HUES48 (cell line): Measurements from ENCODE around the gene INSR.
"Not testable (repeated sequence)": the region's sequence is repeated elsewhere in the genome, so short reads cannot be mapped to it uniquely, and the experiment has no call there.

ENCODE experiments used
- H3K27ac ChIP-seq: one replicate; pipeline ENCODE4 v1.7.0; 2013; ENCODE audit warnings: low read depth, low read length, inconsistent platforms
- H3K27me3 ChIP-seq: 2 replicates; pipeline ENCODE4 v1.6.1; 2013; ENCODE audit warnings: mild to moderate bottlenecking, low read length; ENCODE audit not compliant: control insufficient read depth, insufficient read depth
- H3K36me3 ChIP-seq: 2 replicates; pipeline ENCODE4 v1.6.1; 2013; ENCODE audit warnings: low read length; ENCODE audit not compliant: control insufficient read depth, insufficient read depth
- H3K4me1 ChIP-seq: 2 replicates; pipeline ENCODE4 v1.6.1; 2013; ENCODE audit warnings: mild to moderate bottlenecking, low read length; ENCODE audit not compliant: control insufficient read depth, insufficient read depth
- H3K4me3 ChIP-seq: 2 replicates; pipeline ENCODE4 v1.5.1; 2013; ENCODE audit warnings: mild to moderate bottlenecking, low read depth, low read length
- H3K9ac ChIP-seq: 2 replicates; pipeline ENCODE4 v1.6.1; 2013; ENCODE audit warnings: mild to moderate bottlenecking, low read depth, low read length, moderate library complexity
- H3K9me3 ChIP-seq: 2 replicates; pipeline ENCODE4 v1.6.1; 2013; ENCODE audit warnings: low read length; ENCODE audit not compliant: control insufficient read depth, insufficient read depth

The INSR gene

GRCh38 chr19:7326105-7326877 is 32.1 kb upstream of the INSR start:
- Histone ChIP-seq H3K9ac (no peak overlapping the region), H3K27ac (no peak overlapping the region)

GRCh38 chr19:7318176-7318575 is 24.0 kb upstream of the INSR start:
- Histone ChIP-seq H3K9ac (no peak overlapping the region), H3K4me3 (no peak overlapping the region), H3K27ac (no peak overlapping the region), H3K36me3 (no peaks in the 10 kb centered on the region), H3K9me3 (no peaks in the 10 kb centered on the region; the same call in 1 of the 2 replicates), H3K4me1 (no peaks in the 10 kb centered on the region), H3K27me3 (no peaks in the 10 kb centered on the region)

More at GRCh38 chr19:7326105-7326877, 32.1 kb upstream of the INSR start:
- H3K4me3 ChIP-seq: no peak overlapping the region
- H3K36me3 ChIP-seq: no peaks in the 10 kb centered on the region
- no peaks in the 10 kb centered on the region for H3K4me1 ChIP-seq
- H3K9me3 ChIP-seq: no peaks in the 10 kb centered on the region; the same call in 1 of the 2 replicates
- no peaks in the 10 kb centered on the region for H3K27me3 ChIP-seq

GRCh38 chr19:7312816-7313215 is 18.6 kb upstream of the INSR start:
- H3K27me3 ChIP-seq: no peaks in the 10 kb centered on the region
- no peaks in the 10 kb centered on the region; the same call in 1 of the 2 replicates for H3K9me3 ChIP-seq
- no peak overlapping the region for H3K4me3 ChIP-seq
- H3K4me1 ChIP-seq: no peaks in the 10 kb centered on the region
- H3K9ac ChIP-seq: no peak overlapping the region
- no peaks in the 10 kb centered on the region for H3K36me3 ChIP-seq
- no peak overlapping the region for H3K27ac ChIP-seq

- Histone ChIP-seq H3K9me3 (no peaks in the 10 kb centered on the region; the same call in 1 of the 2 replicates), H3K36me3 (no peaks in the 10 kb centered on the region), H3K27me3 (no peaks in the 10 kb centered on the region), H3K9ac (no peak overlapping the region), H3K27ac (no peak overlapping the region), H3K4me3 (no peak overlapping the region), H3K4me1 (no peaks in the 10 kb centered on the region)
Measured at GRCh38 chr19:7311911-7312310, 17.7 kb upstream of the INSR start.

GRCh38 chr19:7308327-7308726 is 14.1 kb upstream of the INSR start:
- H3K4me1 ChIP-seq, H3K9me3 ChIP-seq, H3K36me3 ChIP-seq, H3K9ac ChIP-seq, H3K27me3 ChIP-seq, H3K27ac ChIP-seq, H3K4me3 ChIP-seq: not testable (repeated sequence)

GRCh38 chr19:7307590-7308218 is 13.5 kb upstream of the INSR start:
- Histone ChIP-seq H3K4me3 (no peak overlapping the region), H3K27me3 (no peaks in the 10 kb centered on the region)

GRCh38 chr19:7304200-7304599 is 10.0 kb upstream of the INSR start:
- no peaks in the 10 kb centered on the region for H3K9me3 ChIP-seq
- no peaks in the 10 kb centered on the region for H3K36me3 ChIP-seq
- H3K27ac ChIP-seq: no peak overlapping the region
- H3K9ac ChIP-seq: no peak overlapping the region
- H3K27me3 ChIP-seq: no peaks in the 10 kb centered on the region
- H3K4me3 ChIP-seq: no peak overlapping the region
- no peaks in the 10 kb centered on the region for H3K4me1 ChIP-seq

More at GRCh38 chr19:7307590-7308218, 13.5 kb upstream of the INSR start:
- no peak overlapping the region for H3K9ac ChIP-seq
- no peak overlapping the region for H3K27ac ChIP-seq
- no peaks in the 10 kb centered on the region for H3K9me3 ChIP-seq
- no peaks in the 10 kb centered on the region for H3K36me3 ChIP-seq
- H3K4me1 ChIP-seq: no peaks in the 10 kb centered on the region

GRCh38 chr19:7303470-7303869 is 9.3 kb upstream of the INSR start:
- Histone ChIP-seq H3K4me3 (no peak overlapping the region), H3K9ac (no peak overlapping the region), H3K4me1 (no peaks in the 10 kb centered on the region)

GRCh38 chr19:7301525-7301924 is 7.3 kb upstream of the INSR start:
- Histone ChIP-seq H3K9me3 (no peaks in the 10 kb centered on the region), H3K4me1 (no peaks in the 10 kb centered on the region), H3K27me3 (no peaks in the 10 kb centered on the region), H3K9ac (no peak overlapping the region), H3K36me3 (no peaks in the 10 kb centered on the region), H3K27ac (no peak overlapping the region), H3K4me3 (no peak overlapping the region)

More at GRCh38 chr19:7303470-7303869, 9.3 kb upstream of the INSR start:
- no peaks in the 10 kb centered on the region for H3K36me3 ChIP-seq
- no peak overlapping the region for H3K27ac ChIP-seq
- H3K9me3 ChIP-seq: no peaks in the 10 kb centered on the region
- H3K27me3 ChIP-seq: no peaks in the 10 kb centered on the region

- Histone ChIP-seq H3K9me3 (no peaks in the 10 kb centered on the region), H3K9ac (no peak overlapping the region), H3K4me1 (0 out of 2 replicates have a peak, but pooled peaks cover 3% of the 10 kb centered on the region), H3K27ac (no peak overlapping the region), H3K4me3 (no peak overlapping the region), H3K27me3 (peaks cover 7% of the 10 kb centered on the region; the same call in 1 of the 2 replicates), H3K36me3 (no peaks in the 10 kb centered on the region)
Measured at GRCh38 chr19:7297742-7298141, 3.5 kb upstream of the INSR start.

GRCh38 chr19:7295912-7296536 is 1.8 kb upstream of the INSR start:
- Histone ChIP-seq H3K9ac (no peak overlapping the region), H3K9me3 (no peaks in the 10 kb centered on the region), H3K27me3 (peaks cover 9% of the 10 kb centered on the region; the same call in 1 of the 2 replicates), H3K36me3 (no peaks in the 10 kb centered on the region), H3K27ac (no peak overlapping the region), H3K4me3 (no peak overlapping the region), H3K4me1 (0 out of 2 replicates have a peak, but pooled peaks cover 9% of the 10 kb centered on the region)
